IPS-NIHi11 (cell line): ENCODE results near the gene ATP2A2.
"Not testable (repeated sequence)": the region's sequence is repeated elsewhere in the genome, so short reads cannot be mapped to it uniquely, and the experiment has no call there.

Experiments used
- DNase-seq: peaks from one replicate; pipeline ENCODE4 v3.0.0; 2012; ENCODE audit warnings: mixed read lengths, low spot score

Gene ATP2A2

DNA sequence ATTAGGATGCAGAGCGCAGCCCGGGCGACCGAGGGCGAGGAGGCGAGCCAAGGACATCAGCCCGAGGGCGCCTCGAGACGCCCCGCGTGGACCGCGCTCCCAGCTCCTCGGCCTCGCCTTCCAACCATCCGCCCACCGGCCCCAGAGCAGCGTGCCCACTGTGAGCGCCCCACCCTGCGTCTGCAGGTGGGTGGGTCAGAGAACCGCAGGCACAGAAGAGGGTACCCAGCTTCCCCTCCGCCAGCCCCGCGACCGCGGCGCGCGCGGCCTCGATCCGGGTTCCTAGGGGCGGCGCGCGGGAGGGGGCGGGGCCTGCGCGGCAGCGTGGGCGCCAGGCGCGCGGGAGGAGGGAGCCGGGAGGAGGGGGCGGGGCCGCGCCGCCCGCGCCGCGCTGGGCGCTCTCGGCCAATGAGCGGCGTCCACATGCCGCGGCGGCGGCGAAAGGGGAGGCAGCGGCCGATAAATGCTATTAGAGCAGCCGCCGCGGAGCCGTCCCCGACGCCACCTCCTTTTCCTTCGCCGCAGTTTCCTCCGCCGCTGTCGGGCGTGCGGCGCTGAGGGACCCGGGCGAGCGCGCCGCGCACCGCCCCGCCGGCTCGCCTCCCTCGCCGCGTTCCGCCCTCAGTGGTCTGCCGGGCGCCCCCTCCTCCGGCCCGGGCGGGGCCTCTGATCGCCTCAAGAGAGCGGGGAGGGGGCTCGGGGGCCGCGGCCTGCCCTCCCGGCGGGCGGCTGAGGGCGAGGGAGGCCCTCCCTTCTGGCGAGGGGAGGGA lies at the start of gene ATP2A2:
ATP2A2 (plus strand) TSS at position 469 of the 770 bp plus-strand sequence. CDS start 543 bp downstream, outside the sequence.
- peak; percentile 98 for DNase-seq

DNA sequence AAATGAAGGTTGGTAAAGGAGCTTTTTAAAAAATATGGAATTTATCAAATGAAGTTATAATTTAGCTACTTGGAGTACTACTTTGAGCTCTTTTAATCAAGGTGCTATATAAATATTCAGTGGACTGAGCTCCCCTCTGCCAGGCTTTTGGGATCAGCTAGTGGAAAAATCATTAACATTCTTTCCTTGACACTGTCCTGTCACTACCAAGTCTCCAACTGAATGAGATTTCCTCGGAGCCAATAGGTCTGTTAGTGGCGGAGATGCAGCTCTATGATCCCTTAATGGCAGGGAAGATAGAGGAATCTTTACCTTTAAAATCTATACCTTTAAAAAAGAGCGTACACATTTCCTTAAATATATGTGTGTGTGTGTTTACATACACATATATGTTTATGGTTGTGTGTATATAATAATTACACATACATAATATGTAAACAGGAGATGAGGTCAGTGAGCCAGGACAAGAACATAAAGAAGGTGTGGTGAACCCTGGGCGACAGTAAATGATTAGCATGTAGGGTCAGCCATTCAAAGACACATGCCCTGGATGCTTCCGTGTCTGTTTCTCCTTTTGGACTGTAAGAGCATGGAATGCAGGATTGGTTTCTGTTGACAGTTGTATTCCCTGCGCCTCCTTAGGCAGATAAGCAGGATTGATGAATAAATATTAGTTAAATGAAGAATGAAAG lies 47.7 kb upstream of the ATP2A2 start:
- no peak for DNase-seq

GRCh38 chr12:110234331-110234751 lies 46.7 kb upstream of the ATP2A2 start:
- DNase-seq, result no peak

- no peak for DNase-seq
Measured at GRCh38 chr12:110234755-110235154, 46.3 kb upstream of the ATP2A2 start.

GRCh38 chr12:110235383-110235782 lies 45.7 kb upstream of the ATP2A2 start:
- DNase-seq, result no peak

- DNase-seq, result no peak
Measured at GRCh38 chr12:110243227-110243626, 37.8 kb upstream of the ATP2A2 start.

- no peak for DNase-seq
Measured at GRCh38 chr12:110244372-110244771, 36.7 kb upstream of the ATP2A2 start.

DNA sequence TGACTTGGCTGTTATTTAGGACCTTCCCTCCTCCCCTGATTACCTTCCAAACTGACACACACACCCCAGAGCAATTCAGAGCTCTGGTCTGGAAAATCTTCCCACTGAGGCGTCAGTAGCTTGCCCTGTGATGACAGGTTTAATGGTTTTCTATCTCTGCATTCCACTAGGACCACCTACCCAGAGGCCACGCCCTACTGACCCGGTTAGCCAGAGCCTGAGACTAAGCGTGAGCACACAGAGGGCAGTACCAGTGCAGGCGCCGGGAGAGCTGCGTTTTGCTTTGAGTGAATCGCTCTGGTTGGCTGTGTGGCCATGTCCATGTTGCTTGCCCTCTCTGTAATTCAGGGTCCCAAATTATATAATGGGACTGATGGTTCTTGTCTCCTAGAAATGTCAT lies 36.2 kb upstream of the ATP2A2 start:
- DNase-seq, result peak; percentile 74

GRCh38 chr12:110245369-110245772 lies 35.7 kb upstream of the ATP2A2 start:
- DNase-seq, result peak; percentile 62

GRCh38 chr12:110246636-110247339 lies 34.3 kb upstream of the ATP2A2 start:
- DNase-seq, result no peak

DNA sequence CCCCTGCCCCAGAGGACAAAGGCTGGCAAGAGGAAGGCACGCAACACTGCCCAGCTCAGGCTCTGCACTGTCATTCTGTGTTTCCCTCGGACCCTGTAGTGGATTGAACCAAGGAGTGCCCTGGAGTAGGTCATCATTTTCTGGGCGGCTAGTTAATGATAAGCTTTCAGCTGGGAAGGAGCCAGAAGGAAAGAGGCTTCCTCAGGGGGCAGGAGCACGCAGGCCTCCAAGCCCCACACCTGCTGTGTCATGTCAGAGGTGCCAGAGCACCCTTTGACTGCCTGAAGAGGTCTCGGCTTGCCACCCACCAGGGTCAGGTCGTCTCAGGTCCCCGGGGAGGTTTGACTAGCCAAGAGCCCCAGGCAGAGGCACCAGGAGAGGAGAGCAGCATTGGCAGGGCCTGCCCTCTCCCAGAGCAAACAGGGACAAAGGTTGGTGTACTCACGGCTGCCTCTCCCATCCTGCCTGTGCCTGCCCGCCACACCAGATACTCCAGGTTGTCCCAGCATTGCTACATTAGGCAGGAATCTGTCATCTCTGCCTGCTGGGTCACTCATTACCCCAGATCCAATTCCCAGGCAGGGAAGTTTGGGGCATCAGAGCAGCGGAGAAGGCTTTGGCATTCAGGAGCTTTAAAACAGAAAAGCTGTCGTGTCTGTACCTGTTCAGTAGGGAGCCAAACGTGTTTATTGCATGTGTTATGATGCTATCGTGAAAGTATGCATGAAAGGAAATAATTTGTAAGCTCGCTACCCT lies 33.5 kb upstream of the ATP2A2 start:
- no peak for DNase-seq

DNA sequence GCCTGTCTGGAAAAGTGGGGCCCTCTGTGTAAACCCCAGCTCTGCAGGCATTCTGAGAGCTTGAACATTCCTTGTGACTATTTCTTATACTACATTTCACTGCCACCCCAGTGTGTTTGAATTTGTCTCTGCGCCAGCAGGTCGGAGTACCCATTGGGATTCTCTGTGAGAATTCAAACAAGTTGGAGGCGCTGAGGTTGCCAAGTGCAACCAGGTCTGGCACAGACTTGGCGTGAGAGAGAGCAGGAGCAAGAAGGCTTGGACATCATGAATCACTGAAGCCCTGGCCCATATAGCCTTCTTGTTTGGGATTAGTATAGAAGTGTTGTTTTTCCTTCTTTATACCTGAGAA lies 33.0 kb upstream of the ATP2A2 start:
- no peak for DNase-seq

DNA sequence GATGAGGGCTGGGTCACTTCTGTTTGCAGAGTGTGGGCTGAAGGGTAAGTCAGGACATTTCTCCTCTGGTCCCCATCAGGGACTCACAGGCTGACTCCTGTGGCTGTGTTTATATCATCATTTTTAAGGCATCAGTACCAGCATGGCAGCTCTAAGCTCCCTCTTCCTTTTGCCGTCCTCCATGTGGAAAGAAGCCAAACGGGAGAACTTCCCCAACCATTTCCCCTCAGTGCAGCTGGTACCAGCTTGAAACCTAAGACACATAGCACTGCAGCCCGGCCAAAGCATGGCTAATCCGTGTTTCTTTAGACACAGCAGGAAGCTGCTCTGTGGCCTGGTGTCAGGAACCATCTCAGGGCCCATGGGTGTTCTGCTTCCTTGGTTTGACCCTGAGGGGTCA lies 31.9 kb upstream of the ATP2A2 start:
- DNase-seq, result no peak

GRCh38 chr12:110249716-110250225 lies 31.3 kb upstream of the ATP2A2 start:
- no peak for DNase-seq

DNA sequence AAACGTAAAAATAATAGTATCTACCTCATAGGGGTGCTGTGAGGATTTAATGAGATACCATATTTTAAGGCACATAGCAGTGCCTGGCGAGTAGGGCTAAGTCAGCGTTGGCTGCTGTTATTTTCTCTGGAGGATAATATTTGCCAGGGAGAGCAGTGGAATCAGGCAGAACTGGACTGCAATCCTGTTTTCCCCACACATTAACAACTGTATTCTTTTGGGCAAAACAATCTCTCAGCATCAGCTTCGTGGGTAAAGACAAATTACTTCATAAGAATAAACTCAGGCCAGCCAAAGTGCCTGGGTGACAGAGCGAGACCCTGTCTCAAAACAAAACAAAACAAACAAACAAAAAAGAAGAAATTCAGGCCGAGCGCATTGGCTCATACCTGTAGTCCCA lies 29.7 kb upstream of the ATP2A2 start:
- no peak for DNase-seq

GRCh38 chr12:110252716-110253115 lies 28.3 kb upstream of the ATP2A2 start:
- no peak for DNase-seq

DNA sequence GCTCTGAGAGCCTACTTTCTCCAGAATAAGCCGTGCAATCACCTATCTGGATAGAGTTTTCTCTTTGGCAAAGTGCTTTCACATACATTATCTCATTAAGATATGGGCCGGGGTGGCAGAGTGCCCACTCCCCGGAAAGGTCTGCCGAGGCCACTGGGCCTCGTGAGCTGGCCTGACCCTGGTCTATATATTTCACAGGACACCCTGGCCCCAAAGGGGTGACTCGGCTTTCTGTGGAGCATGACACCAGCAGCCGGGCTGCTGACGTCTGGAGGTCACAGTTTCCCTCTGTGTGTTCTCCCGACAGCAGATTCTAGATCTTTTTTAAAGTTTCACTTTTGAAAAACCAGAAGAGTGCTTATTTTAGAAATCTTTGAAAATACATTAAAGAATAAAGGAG lies 27.9 kb upstream of the ATP2A2 start:
- DNase-seq, result no peak

GRCh38 chr12:110254971-110255540 lies 26.0 kb upstream of the ATP2A2 start:
- DNase-seq, result no peak

DNA sequence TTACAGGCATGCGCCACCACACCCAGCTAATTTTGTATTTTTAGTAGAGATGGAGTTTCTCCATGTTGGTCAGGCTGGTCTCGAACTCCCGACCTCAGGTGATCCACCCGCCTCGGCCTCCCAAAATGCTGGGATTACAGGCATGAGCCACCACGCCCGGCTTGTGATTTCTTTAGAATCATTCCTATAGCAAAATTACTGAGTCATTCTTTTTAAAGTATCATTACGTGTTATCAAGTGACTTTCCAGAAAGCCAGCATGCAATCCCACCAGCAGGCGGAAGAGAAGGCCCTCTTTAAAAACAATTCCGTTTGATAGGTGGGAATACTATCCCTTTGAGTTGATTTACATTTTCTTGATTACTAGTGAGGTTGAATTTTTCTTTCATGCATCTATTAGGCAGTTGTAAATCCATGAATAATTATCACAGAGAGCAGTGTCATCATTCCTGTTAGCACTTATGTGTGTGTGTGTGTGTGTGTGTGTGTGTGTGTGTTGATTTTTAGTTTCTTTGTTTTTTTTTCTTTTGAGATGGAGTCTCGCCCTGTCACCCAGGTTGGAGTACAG lies 25.1 kb upstream of the ATP2A2 start:
- not testable (repeated sequence) for DNase-seq

GRCh38 chr12:110256780-110257431 lies 24.1 kb upstream of the ATP2A2 start:
- no peak for DNase-seq

- no peak for DNase-seq
Measured at GRCh38 chr12:110258466-110258865, 22.6 kb upstream of the ATP2A2 start.
